GM12892 (cell line): ENCODE results near the gene REXO4.

Source experiments
- DNase-seq: peaks from one replicate; pipeline ENCODE4 v3.0.0; 2011; ENCODE audit not compliant: insufficient read length
- FAIRE-seq: peaks from 2 replicates; lab custom pipeline; 2011; peaks lifted over from hg19 to GRCh38; lab: Jason Lieb, UNC
- POLR2A ChIP-seq: IDR thresholded peaks from 2 replicates; pipeline ENCODE4 v1.6.1; 2011; ENCODE audit warnings: low read depth, low read length, control low read depth
- POLR2AphosphoS5 ChIP-seq: IDR thresholded peaks from 2 replicates; pipeline ENCODE4 v1.6.1; 2011; ENCODE audit warnings: low read depth, low read length, control low read depth
- TAF1 ChIP-seq: IDR thresholded peaks from 2 replicates; pipeline ENCODE4 v1.6.1; 2011; ENCODE audit warnings: low read depth, mild to moderate bottlenecking, control low read depth, low read length, borderline replicate concordance

Gene REXO4

GRCh38 chr9:133359399-133360175 is 58.2 kb downstream of the REXO4 start:
- DNase-seq (no peak), FAIRE-seq (no peak)
- no peak for TF ChIP-seq POLR2A
- no peak for TF ChIP-seq POLR2AphosphoS5
- no peak for TF ChIP-seq TAF1

GRCh38 chr9:133357656-133358055 is 60.2 kb downstream of the REXO4 start:
- DNase-seq = no peak
- FAIRE-seq = no peak
- TF ChIP-seq POLR2A = no peak
- no peak for TF ChIP-seq POLR2AphosphoS5
- no peak for TF ChIP-seq TAF1

- DNase-seq (peak; percentile 92), FAIRE-seq (peak; percentile 80)
- TF ChIP-seq POLR2A (peak; percentile 73), POLR2AphosphoS5 (0 out of 2 replicates have a peak, but pooled peaks have one; percentile 25), TAF1 (peak; percentile 80; the same call in 1 of the 2 replicates)
Observed at GRCh38 chr9:133356391-133357091, 61.3 kb downstream of the REXO4 start, which contains the start of the genes SURF1 and SURF2. TSS of gene SURF1 (minus strand) at chr9:133356487. CDS start at chr9:133356453, 34 bp downstream. TSS of gene SURF2 (plus strand) at chr9:133356550. CDS start at chr9:133356593, 43 bp downstream.
